HepG2 (cell line): ENCODE measurements around the gene FXR2. TPM values are rescaled to one million over a fixed set of nuclear protein-coding genes. Genes with fewer than 3 reads are reported as not detected.

Experiments used
- ATAC-seq: fragments of 200-7000 bp; cut with Tn5 transposase; 3 replicates; pipeline ENCODE4 v1.9.1; 2020; ENCODE audit warnings: mild to moderate bottlenecking, moderate library complexity
- BruUV-seq: library from RNA; stranded (reverse); fragments of 400-500 nt; replicated peaks from 2 replicates; lab custom pipeline; 2021; lab: Mats Ljungman, UMichigan
- CTCF ChIA-PET: fragments of 300-600 bp; formaldehyde crosslinking; extraction: SDS; loops from one replicate; lab custom pipeline; 2021; ENCODE audit warnings: low total read pairs, inconsistent platforms, low intra/inter-chr PET ratio; lab: Yijun Ruan, JAX
- POLR2A ChIA-PET: fragments of 350-600 bp; sonication (Branson Sonifier 250); formaldehyde crosslinking; loops from one replicate; lab custom pipeline; 2020; ENCODE audit warnings: antibody characterized with exemption, inconsistent platforms; lab: Yijun Ruan, JAX
- DNase-seq: peaks from one replicate; pipeline ENCODE4 v3.0.0-alpha.2; 2015; ENCODE audit warnings: low spot score
- FAIRE-seq: peaks from 3 replicates; lab custom pipeline; 2011; peaks lifted over from hg19 to GRCh38; lab: Jason Lieb, UNC
- H2AFZ ChIP-seq: one replicate; pipeline ENCODE4 v1.6.1; 2011; ENCODE audit warnings: low read length, inconsistent platforms
- H3K27ac ChIP-seq: fragments of 300-600 bp; 3 replicates; pipeline ENCODE4 v1.8.0; 2011; ENCODE audit warnings: mixed run types, mild to moderate bottlenecking, mixed read lengths, low read length, inconsistent platforms; ENCODE audit not compliant: insufficient read depth; ENCODE audit errors: extremely low read length
- H3K27me3 ChIP-seq, 2 experiments: fragments of 200-600 bp in 1 of 2; 2 replicates in 1 of 2; 3 replicates in 1 of 2; pipeline versions ENCODE4 v1.6.0 to v1.8.0; 2011; ENCODE audit warnings: low read length in 2 of 2, mild to moderate bottlenecking in 2 of 2, moderate library complexity in 2 of 2, inconsistent platforms in 1 of 2; ENCODE audit not compliant: insufficient read depth in 2 of 2, control insufficient read depth in 1 of 2
- H3K36me3 ChIP-seq, 2 experiments: fragments of 200-600 bp in 1 of 2; replicated peaks in 1 of 2; 2 replicates in 1 of 2; 3 replicates in 1 of 2; pipeline versions ENCODE4 v1.5.1 to v1.8.0; 2011; ENCODE audit warnings: low read length in 2 of 2, inconsistent platforms in 1 of 2; ENCODE audit not compliant: insufficient read depth in 2 of 2, control insufficient read depth in 1 of 2
- H3K4me1 ChIP-seq: 2 replicates; pipeline ENCODE4 v1.5.1; 2012; ENCODE audit warnings: low read length, inconsistent platforms; ENCODE audit not compliant: insufficient read depth
- H3K4me2 ChIP-seq: 2 replicates; pipeline ENCODE4 v1.6.0; 2011; ENCODE audit warnings: low read depth, low read length, inconsistent platforms
- H3K4me3 ChIP-seq, 3 experiments: fragments of 200-600 bp in 1 of 3; sonication (generic), shearing (Covaris generic) in 1 of 3; replicated peaks in 1 of 3; 2 replicates each; pipeline ENCODE4 v1.5.1; 2011 to 2016; ENCODE audit warnings: low read length in 3 of 3, inconsistent platforms in 2 of 3, low read depth in 2 of 3, mild to moderate bottlenecking in 2 of 3, control low read depth in 1 of 3, mixed read lengths in 1 of 3; ENCODE audit not compliant: insufficient read depth in 1 of 3
- H3K79me2 ChIP-seq: one replicate; pipeline ENCODE4 v1.6.1; 2011; ENCODE audit warnings: low read length, inconsistent platforms; ENCODE audit not compliant: insufficient read depth
- H3K9ac ChIP-seq: 2 replicates; pipeline ENCODE4 v1.6.0; 2011; ENCODE audit warnings: mild to moderate bottlenecking, low read depth, low read length, inconsistent platforms; ENCODE audit not compliant: insufficient read depth
- H3K9me3 ChIP-seq: 2 replicates; pipeline ENCODE4 v1.5.1; 2012; ENCODE audit warnings: mild to moderate bottlenecking, low read length
- H4K20me1 ChIP-seq: 2 replicates; pipeline ENCODE4 v1.6.0; 2011; ENCODE audit warnings: inconsistent platforms, mild to moderate bottlenecking, low read length, moderate library complexity; ENCODE audit not compliant: insufficient read depth
- HNF4G ChIP-seq, 2 experiments: sonication (generic) in 1 of 2; formaldehyde crosslinking in 1 of 2; IDR thresholded peaks; 2 replicates each; pipeline versions ENCODE4 v1.4.0 to v1.6.1; 2011 to 2020; ENCODE audit warnings: borderline replicate concordance in 2 of 2, low read depth in 2 of 2, mild to moderate bottlenecking in 2 of 2, low read length in 1 of 2, missing genetic modification reagents in 1 of 2, moderate library complexity in 1 of 2
- KDM1A ChIP-seq: IDR thresholded peaks from 2 replicates; pipeline ENCODE4 v1.6.1; 2016; ENCODE audit warnings: missing compliant biosample characterization
- NCOA1 ChIP-seq: sonication (generic); formaldehyde crosslinking; IDR thresholded peaks from 2 replicates; pipeline ENCODE4 v1.9.0; 2021; ENCODE audit warnings: missing genetic modification reagents
- ZBTB43 ChIP-seq: sonication (generic); formaldehyde crosslinking; conservative IDR thresholded peaks from 2 replicates; pipeline ENCODE4 v1.4.0; 2020; ENCODE audit warnings: missing genetic modification reagents
- WGBS: methylation state at CpG from one replicate; pipeline ENCODE4 v1.1.6; 2017; ENCODE audit warnings: low lambda C conversion rate; 5-methylcytosine and 5-hydroxymethylcytosine counted together
- in situ Hi-C: cut with HindIII; loops from 2 replicates; pipeline ENCODE4 v1.10.0; 2017; ENCODE audit warnings: low pct_unique_long_range_greater_than_20kb; ENCODE audit not compliant: extremely low pct_ligation_motif_present
- intact Hi-C: fragments of 100-400 bp; cut with micrococcal nuclease; formaldehyde crosslinking; loops from one replicate; pipeline ENCODE4 v1.10.0; 2022; ENCODE audit not compliant: unreplicated experiment
- polyA plus RNA-seq, 8 experiments: library from polyadenylated mRNA; depleted of rRNA in 3 of 8; stranded (reverse) in 7 of 8; unstranded in 1 of 8; fragments of >200 nt; fragmentation: Illumina TruSeq in 4 of 8; extraction: Trizol in 4 of 8; gene quantifications; 2 replicates each; pipeline versions ENCODE4 v1.2.1 to v1.2.3, GENCODE V29; 2011 to 2016; ENCODE audit warnings: low read depth in 4 of 8, missing spikeins in 1 of 8, mixed read lengths in 1 of 8; ENCODE audit not compliant: insufficient read depth in 1 of 8
- total RNA-seq, 5 experiments: library from RNA; depleted of rRNA; stranded (reverse); fragments of >200 nt; fragmentation: Illumina TruSeq; extraction: Trizol; gene quantifications; 2 replicates each; pipeline ENCODE4 v1.2.3, GENCODE V29; 2016; ENCODE audit warnings: low read depth in 1 of 5
- TF ChIP-seq, protein P1 (sequence below): sonication (generic); formaldehyde crosslinking; IDR thresholded peaks from 2 replicates; pipeline ENCODE4 v1.4.0; 2020; ENCODE audit warnings: missing genetic modification reagents, borderline replicate concordance

FXR2 gene
- total and polyA plus RNA-seq, 2 of the 13 experiments (the other 11 are each of a cell fraction or from before 2014, with no cell fraction given) = 20.9 to 24.4 TPM

DNA sequence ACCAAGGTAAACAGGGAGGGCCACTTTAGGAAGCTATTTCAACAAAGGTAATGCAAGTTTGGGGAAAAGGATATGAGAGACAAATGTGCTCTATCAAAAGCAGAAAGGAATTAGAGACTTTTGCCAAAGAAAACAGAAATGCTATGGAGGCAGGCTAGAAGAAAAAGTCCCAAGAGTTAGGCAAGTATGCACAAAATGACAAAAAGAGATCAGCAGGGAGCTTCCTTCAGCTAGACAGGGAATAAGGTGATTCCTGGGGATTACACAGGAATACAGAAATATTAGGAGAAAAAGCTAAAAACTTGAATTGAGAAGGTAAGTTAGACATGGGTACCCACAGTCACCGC is 2.4 kb downstream of the FXR2 start:
- in situ Hi-C loops (no loop called here), intact Hi-C loops (no loop called here)
- BruUV-seq = no TSS peak
- TF ChIP-seq KDM1A (CRISPR knock-in tag) (no peak), NCOA1 (CRISPR knock-in tag) (no peak), HNF4G (IDR thresholded peaks at IDR 0.05; ENCODE audit: borderline replicate concordance, low read depth, low read length) (no peak), HNF4G (CRISPR knock-in tag; IDR thresholded peaks at IDR 0.05; ENCODE audit: borderline replicate concordance, low read depth) (no peak), ZBTB43 (CRISPR knock-in tag) (no peak)
- TF ChIP-seq, protein P1, sequence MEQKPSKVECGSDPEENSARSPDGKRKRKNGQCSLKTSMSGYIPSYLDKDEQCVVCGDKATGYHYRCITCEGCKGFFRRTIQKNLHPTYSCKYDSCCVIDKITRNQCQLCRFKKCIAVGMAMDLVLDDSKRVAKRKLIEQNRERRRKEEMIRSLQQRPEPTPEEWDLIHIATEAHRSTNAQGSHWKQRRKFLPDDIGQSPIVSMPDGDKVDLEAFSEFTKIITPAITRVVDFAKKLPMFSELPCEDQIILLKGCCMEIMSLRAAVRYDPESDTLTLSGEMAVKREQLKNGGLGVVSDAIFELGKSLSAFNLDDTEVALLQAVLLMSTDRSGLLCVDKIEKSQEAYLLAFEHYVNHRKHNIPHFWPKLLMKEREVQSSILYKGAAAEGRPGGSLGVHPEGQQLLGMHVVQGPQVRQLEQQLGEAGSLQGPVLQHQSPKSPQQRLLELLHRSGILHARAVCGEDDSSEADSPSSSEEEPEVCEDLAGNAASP = no peak
- FAIRE-seq (no peak), DNase-seq (no peak), ATAC-seq (no peak)
- CTCF ChIA-PET = no interaction called here
- H3K9me3 ChIP-seq = no peaks in the 10 kb centered on the region
- H3K4me2 ChIP-seq = peak overlapping the region; percentile 63
- no peaks in the 10 kb centered on the region for H4K20me1 ChIP-seq
- 100% methylated on average over 1 of the region's 1 CpG for WGBS
- peak overlapping the region; percentile 44; the same call in 1 of the 2 replicates for H3K9ac ChIP-seq
- H3K36me3 ChIP-seq = peaks cover 1 to 15% of the 10 kb centered on the region in 2 experiments; a peak in 2 of 5 replicates
- H3K79me2 ChIP-seq = peaks cover 36% of the 10 kb centered on the region
- peaks cover 35% of the 10 kb centered on the region for H3K4me1 ChIP-seq
- POLR2A ChIA-PET = interaction anchor here (0.6 to 3.5 kb wide), 4 partner anchors 8 to 208 kb away, joined by 3 to 16 read pairs (median 4); partner anchors contain the start of genes SAT2, TMEM256 and TP53
- H2AFZ ChIP-seq = no peak overlapping the region
- peak overlapping the region in 2 of 3 experiments; percentile 3 to 12; a peak in 2 of 6 replicates for H3K4me3 ChIP-seq
- H3K27me3 ChIP-seq = no peaks in the 10 kb centered on the region
- no peak overlapping the region for H3K27ac ChIP-seq
